ENCODE measurements around the gene HSBP1L1. TPM values are rescaled to one million over a fixed set of nuclear protein-coding genes. Genes with fewer than 3 reads are reported as not detected.
A peak's percentile ranks its signal among the peaks of the same experiment; 100 is the strongest.

HSBP1L1 gene
- total and polyA plus RNA-seq, 9 donors, result 7.6 to 26.2 (median 12.3) TPM

DNA sequence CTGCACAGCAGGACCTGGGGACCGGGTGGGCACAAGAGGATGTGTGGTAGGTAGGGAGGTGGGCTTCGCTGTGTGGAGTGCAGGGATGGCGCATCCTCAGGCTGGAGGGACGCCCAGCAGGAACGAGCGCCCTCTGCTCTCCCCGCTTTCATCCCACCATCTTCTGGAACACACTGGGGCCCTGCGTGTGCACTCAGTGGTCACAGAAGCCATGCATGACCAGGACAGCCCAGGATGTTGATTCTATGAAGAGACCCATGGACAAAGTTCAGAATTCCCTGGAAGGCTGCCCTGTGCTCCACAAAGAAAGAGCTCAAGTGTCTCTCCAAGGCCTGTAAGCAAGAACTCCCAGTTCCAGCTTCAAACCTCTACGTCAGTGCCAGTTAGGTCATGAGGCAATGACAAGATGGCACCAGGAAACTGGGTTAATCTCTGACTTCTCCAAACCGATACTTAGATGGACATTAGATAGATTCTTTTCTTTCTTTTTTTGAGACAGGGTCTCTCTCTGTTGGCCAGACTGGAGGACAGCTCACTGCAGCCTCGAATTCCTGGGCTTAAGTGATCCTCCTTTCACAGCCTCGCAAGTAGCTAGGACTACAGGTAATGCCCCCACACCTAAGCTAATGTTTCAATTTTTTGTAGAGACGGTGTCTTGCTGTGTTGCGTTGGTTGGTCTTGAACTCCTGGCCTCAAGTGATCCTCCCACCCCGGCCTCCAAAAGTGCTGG lies 16.4 kb upstream of the HSBP1L1 start:
- H3K36me3 ChIP-seq, result no peaks in the 10 kb centered on the region
- intact Hi-C loops (cut with DNase I), result no loop called here
- DNase-seq, result peak in 3 of 5 donors; percentile 2 to 13 (median 12)
- WGBS, 3 donors, result 87 to 93% (median 90%) methylated on average over 14 to 15 of the region's 15 CpGs
- H3K4me3 ChIP-seq, result no peak overlapping the region
- H3K27ac ChIP-seq, result no peak overlapping the region
- H3K9me3 ChIP-seq, result no peaks in the 10 kb centered on the region
- TF ChIP-seq, protein P1, sequence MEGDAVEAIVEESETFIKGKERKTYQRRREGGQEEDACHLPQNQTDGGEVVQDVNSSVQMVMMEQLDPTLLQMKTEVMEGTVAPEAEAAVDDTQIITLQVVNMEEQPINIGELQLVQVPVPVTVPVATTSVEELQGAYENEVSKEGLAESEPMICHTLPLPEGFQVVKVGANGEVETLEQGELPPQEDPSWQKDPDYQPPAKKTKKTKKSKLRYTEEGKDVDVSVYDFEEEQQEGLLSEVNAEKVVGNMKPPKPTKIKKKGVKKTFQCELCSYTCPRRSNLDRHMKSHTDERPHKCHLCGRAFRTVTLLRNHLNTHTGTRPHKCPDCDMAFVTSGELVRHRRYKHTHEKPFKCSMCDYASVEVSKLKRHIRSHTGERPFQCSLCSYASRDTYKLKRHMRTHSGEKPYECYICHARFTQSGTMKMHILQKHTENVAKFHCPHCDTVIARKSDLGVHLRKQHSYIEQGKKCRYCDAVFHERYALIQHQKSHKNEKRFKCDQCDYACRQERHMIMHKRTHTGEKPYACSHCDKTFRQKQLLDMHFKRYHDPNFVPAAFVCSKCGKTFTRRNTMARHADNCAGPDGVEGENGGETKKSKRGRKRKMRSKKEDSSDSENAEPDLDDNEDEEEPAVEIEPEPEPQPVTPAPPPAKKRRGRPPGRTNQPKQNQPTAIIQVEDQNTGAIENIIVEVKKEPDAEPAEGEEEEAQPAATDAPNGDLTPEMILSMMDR (IDR thresholded peaks at IDR 0.05), result no peak
- TF ChIP-seq POLR2A (IDR thresholded peaks at IDR 0.05), result no peak
- H3K27me3 ChIP-seq, result no peaks in the 10 kb centered on the region
- peaks cover 22% of the 10 kb centered on the region for H3K4me1 ChIP-seq (ENCODE audit: insufficient read depth)

DNA sequence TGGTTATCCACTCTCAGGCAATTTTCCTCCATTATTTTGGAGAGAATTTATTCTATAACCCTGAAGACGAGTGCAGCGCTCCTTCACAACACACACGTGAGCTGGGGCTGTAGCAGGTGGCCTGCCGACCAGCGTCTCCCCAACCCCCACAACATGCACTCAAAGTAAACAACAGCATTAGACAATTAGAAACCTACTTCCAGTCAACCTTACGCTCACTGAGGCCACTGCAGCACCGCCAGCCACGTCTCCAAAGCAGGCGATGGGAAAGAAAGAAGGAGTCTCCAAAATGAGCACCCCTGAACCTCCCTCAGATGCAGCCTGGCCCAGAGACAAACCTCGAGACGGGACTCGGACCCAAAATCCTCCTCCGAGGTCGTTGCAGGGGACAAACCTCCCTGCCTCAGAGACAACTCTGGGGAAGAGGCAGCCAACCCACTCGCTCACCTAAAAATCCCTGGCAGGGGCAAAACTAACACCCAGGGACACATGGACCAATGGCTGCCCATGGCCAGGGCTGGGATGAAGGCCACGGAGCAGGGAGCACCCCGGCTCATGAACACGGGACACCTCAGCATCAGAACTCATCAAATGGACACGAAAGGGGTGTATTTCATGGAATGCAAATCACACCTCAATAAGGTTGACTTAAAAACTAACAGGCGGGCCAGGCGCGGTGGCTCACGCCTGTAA lies 15.6 kb upstream of the HSBP1L1 start:
- H3K4me3 ChIP-seq, result no peak overlapping the region
- intact Hi-C loops (cut with DNase I), result no loop called here
- WGBS, 3 donors, result 86 to 89% (median 88%) methylated on average over 23 of the region's 23 CpGs

DNA sequence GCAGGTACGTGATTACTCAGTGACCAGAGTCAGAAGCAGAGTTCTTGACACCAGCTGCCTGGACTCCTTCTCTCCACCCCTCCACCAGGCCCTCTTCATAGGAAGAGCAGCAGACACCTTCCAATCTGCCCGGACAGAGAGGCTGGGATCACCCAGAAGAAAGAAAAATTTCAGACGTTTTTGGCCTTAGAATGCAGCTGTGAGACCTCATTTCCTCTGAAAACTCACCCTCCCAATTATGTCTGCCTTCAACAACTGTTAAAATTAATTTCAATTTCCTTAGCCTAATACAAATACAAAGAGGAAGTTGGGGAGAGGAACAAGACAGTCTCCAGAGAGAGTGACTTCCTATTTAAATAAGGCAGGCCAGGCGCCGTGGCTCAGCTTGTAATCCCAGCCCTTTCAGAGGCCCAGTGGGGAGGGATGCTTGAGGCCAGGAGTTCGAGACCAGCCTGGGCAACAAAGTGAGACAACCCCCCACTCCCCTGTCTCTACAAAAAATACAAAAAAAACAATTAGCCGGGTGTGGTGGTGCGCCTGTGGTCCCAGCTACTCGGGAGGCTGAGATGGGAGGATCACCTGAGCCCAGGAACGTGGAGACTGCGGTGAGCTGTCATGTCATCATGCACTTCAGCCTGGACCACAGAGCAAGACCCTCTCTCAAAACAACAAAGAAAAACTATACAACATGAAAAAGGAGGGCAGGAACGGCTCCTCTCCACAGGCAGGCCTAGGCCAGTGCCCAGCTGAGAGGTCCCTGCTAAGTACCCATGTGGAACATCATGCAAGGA lies 14.6 kb upstream of the HSBP1L1 start:
- H3K27me3 ChIP-seq, result no peaks in the 10 kb centered on the region
- no peaks in the 10 kb centered on the region for H3K9me3 ChIP-seq
- TF ChIP-seq POLR2A (IDR thresholded peaks at IDR 0.05) (no peak), EP300 (IDR thresholded peaks at IDR 0.05) (no peak)
- TF ChIP-seq, protein P1 (IDR thresholded peaks at IDR 0.05), result no peak
- H3K27ac ChIP-seq, result no peak overlapping the region
- H3K36me3 ChIP-seq, result no peaks in the 10 kb centered on the region
- peaks cover 17% of the 10 kb centered on the region for H3K4me1 ChIP-seq (ENCODE audit: insufficient read depth)
- 64 to 73% (median 70%) methylated on average over 12 of the region's 12 CpGs for WGBS, 3 donors
- peak overlapping the region; percentile 59 for H3K4me3 ChIP-seq
- DNase-seq, result peak in 3 of 5 donors; percentile 6 to 30 (median 17)
- intact Hi-C loops (cut with DNase I), result loop anchor here in 1 of 4 donors (5.0 kb wide), 1 partner anchor 87 kb away; no protein-coding TSS in a partner anchor

More for the DNA sequence above, 15.6 kb upstream of the HSBP1L1 start:
- Histone ChIP-seq H3K27me3 (no peaks in the 10 kb centered on the region), H3K4me1 (ENCODE audit: insufficient read depth) (peaks cover 21% of the 10 kb centered on the region), H3K27ac (no peak overlapping the region), H3K36me3 (no peaks in the 10 kb centered on the region), H3K9me3 (no peaks in the 10 kb centered on the region)
- TF ChIP-seq, protein P1 (IDR thresholded peaks at IDR 0.05), result no peak
- TF ChIP-seq POLR2A (IDR thresholded peaks at IDR 0.05) (no peak), EP300 (IDR thresholded peaks at IDR 0.05) (no peak)
- peak in 3 of 5 donors; percentile 4 to 26 (median 12) for DNase-seq
